NCI-H446 treated with DMSO at 0.1 percent for 48 hours (cell line): Measurements from ENCODE around the gene SASH1.

Source experiments
- DNase-seq: peaks from one replicate; lab custom pipeline; 2025; lab: John Stamatoyannopoulos, UW

Gene SASH1

GRCh38 chr6:148460876-148461646, 118.4 kb downstream of the SASH1 start:
- DNase-seq, result no peak

- no peak for DNase-seq
Measured at GRCh38 chr6:148461986-148462577, 119.4 kb downstream of the SASH1 start.

- no peak for DNase-seq
Measured at GRCh38 chr6:148463671-148464070, 121.0 kb downstream of the SASH1 start.

- no peak for DNase-seq
Measured at GRCh38 chr6:148464319-148465010, 121.8 kb downstream of the SASH1 start.

- no peak for DNase-seq
Measured at GRCh38 chr6:148465011-148465335, 122.3 kb downstream of the SASH1 start.

GRCh38 chr6:148465670-148466069, 123.0 kb downstream of the SASH1 start:
- DNase-seq, result no peak

GRCh38 chr6:148466158-148466557, 123.5 kb downstream of the SASH1 start:
- DNase-seq, result no peak

DNA sequence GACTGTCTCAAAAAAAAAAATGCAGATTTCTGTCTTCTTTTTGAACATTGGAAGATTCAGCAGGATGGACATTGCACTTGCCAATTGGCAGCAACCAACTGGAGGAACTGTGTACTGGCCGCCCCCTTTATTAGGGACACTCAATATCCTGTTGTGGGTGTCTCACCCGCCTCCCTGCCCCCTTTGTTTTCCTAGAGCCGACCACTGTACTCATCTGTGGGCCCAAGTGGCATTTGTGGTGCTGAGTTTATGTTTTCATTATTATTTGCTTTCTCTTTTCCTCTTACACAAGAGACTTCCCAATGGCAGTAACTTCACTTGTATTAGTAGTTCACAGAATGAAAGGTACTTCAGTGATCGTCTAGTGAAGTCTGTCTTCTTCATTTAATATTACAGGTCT, 125.3 kb downstream of the SASH1 start:
- no peak for DNase-seq

DNA sequence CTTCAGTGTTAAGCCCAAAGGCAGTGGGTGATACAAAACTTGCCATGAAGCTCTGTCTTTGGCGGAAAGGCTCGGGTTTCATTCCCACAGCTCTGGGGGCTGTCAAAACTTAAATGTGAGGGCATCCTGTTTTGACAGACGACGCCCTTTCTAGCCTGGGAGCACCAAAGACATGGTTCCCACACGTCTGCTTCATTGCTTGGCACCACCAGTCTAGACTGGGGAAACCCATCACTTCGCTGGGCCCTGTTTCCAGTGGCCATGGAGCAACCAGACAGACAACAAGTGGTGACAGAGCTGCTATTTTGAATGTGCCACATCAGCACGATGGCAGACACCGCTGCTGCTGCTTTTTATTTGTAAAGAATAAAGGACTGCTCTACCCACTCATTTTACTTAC, 127.5 kb downstream of the SASH1 start:
- DNase-seq, result no peak

- DNase-seq, result no peak
Measured at GRCh38 chr6:148470606-148471465, 128.2 kb downstream of the SASH1 start.

DNA sequence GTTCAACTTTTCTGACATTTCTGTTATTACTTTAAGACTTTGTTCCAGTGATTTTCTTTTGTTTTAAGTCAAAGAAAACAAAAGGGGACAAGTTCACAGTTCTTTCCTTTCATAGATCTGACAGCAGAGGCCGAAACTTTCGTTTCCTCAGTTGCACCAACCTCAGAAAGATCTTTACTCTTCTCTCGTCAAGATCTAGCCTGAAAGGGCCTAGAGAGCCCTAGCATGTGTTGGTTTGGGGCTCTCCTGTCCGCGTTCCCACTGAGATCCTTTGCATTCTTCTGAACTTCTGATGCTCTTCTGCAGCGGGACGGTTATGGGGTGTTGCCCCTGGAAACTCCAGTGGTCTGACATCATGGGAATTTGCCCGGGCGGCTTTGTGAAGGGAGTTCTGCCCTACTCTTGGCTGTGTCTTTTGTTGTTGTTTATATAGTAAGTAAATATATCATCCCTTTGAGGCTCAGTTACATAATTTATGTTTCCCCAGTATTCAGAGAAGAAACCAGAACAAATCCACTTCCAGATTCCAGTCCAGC, 129.1 kb downstream of the SASH1 start:
- DNase-seq, result no peak

DNA sequence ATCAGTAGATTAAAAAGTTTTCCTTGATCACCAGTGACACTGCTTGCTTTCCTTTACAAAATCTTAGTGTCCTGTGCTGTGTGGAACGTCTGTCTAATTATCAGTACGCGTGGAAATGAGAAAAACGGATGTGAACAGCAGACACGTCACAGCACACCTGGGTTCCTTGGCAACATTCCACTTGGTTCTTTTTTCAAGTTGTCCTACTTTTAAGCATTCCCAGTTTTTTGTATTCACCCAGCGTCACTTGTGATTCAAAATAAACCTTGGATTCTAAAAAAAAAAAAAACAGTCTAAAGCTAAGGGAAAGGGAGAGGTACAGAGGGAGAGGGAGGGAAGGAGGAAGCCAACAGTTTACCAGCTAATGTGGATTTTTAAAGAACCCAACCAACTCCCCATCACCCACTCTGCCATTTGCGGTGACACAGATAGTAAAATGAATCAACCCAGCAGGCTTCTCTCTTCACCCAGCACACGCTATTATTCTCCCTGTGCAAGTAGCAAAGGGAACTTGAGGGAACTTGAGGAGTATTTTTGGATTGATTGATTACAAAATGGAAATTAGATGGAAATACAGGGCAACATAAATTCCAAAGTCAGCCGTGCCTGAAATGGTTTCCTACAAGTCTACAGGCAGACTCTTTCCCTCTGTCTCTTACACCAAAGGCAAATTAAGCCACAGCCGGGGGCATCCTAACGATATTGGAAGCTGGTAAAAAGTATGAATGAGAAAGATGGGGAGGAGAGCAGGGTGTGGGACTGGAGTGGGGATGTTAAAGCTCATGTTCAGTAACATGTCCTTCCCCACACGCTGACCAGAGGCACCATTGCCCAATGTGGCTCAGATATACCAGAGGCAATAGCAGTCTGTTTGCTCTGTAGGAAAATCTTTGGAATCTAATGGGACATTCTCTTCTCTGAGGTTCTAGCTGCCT, 129.8 kb downstream of the SASH1 start:
- DNase-seq, result no peak

GRCh38 chr6:148479497-148479896, 136.9 kb downstream of the SASH1 start:
- no peak for DNase-seq

DNA sequence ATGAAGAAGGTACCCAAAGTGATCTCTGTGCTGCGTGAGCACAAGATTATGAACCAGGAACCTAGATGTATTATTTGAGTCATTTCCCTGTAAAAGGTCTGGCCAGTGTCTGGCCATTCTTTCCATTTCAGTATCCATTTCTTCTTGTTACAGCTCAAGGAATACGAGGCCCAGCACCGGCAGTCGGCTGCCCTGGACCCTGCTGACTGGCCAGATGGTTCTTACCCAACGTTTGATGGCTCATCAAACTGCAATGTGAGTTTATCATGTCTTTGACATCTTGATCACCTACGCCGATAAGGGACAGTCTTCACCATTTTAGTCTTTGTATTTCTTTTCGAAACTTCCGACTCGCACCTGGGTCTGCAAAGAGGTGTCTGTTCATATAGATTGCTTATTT, 144.8 kb downstream of the SASH1 start:
- no peak for DNase-seq

- no peak for DNase-seq
Measured at GRCh38 chr6:148491638-148492251, 149.1 kb downstream of the SASH1 start.

GRCh38 chr6:148492654-148493290, 150.1 kb downstream of the SASH1 start:
- DNase-seq, result peak; percentile 9

- no peak for DNase-seq
Measured at GRCh38 chr6:148493424-148493823, 150.8 kb downstream of the SASH1 start.

- DNase-seq, result no peak
Measured at GRCh38 chr6:148494226-148494625, 151.6 kb downstream of the SASH1 start.

- DNase-seq, result no peak
Measured at GRCh38 chr6:148495029-148495428, 152.4 kb downstream of the SASH1 start.

- no peak for DNase-seq
Measured at GRCh38 chr6:148497257-148497656, 154.6 kb downstream of the SASH1 start.
